T-helper 2 cell (primary cell): ENCODE data around the gene FLII.
"Not testable (repeated sequence)": the region's sequence is repeated elsewhere in the genome, so short reads cannot be mapped to it uniquely, and the experiment has no call there.

Experiments
- DNase-seq, 5 experiments: peaks; one replicate each; pipeline versions ENCODE4 v3.0.0 to v3.0.0-alpha.2; 2012 to 2022
- total RNA-seq, 2 donors: gene quantifications; one replicate each; lab custom pipeline; 2026; lab: John Stamatoyannopoulos, UW

FLII gene
- total RNA-seq = 163 to 204 reads per million in 2 donors

GRCh38 chr17:18258356-18259038 lies at the start of gene FLII:
TSS of gene FLII (minus strand) at chr17:18258738. CDS start at chr17:18258690, 48 bp downstream.
- DNase-seq = peak in 4 of 5 experiments; percentile 37 to 65 (median 46)

GRCh38 chr17:18303206-18303605 lies 44.7 kb upstream of the FLII start:
- not testable (repeated sequence) for DNase-seq

- DNase-seq = no peak
Observed at GRCh38 chr17:18300725-18301480, 42.4 kb upstream of the FLII start.

- DNase-seq = not testable (repeated sequence)
Observed at GRCh38 chr17:18298061-18298460, 39.5 kb upstream of the FLII start.

GRCh38 chr17:18291718-18292540 lies 33.4 kb upstream of the FLII start:
- DNase-seq = no peak

- no peak for DNase-seq
Observed at GRCh38 chr17:18285296-18285695, 26.8 kb upstream of the FLII start.

- no peak for DNase-seq
Observed at GRCh38 chr17:18281788-18282187, 23.2 kb upstream of the FLII start.

- no peak for DNase-seq
Observed at GRCh38 chr17:18280766-18281371, 22.3 kb upstream of the FLII start.

GRCh38 chr17:18280249-18280648 lies 21.7 kb upstream of the FLII start:
- DNase-seq = no peak

- no peak for DNase-seq
Observed at GRCh38 chr17:18278867-18279266, 20.3 kb upstream of the FLII start.

- no peak for DNase-seq
Observed at GRCh38 chr17:18277076-18277475, 18.5 kb upstream of the FLII start.

GRCh38 chr17:18270046-18270931 lies 11.8 kb upstream of the FLII start:
- no peak for DNase-seq

- no peak for DNase-seq
Observed at GRCh38 chr17:18267927-18268711, 9.6 kb upstream of the FLII start.

- no peak for DNase-seq
Observed at GRCh38 chr17:18267366-18267765, 8.8 kb upstream of the FLII start.

GRCh38 chr17:18263885-18264682 lies 5.5 kb upstream of the FLII start:
- DNase-seq = no peak

- no peak for DNase-seq
Observed at GRCh38 chr17:18262641-18263040, 4.1 kb upstream of the FLII start.

- no peak for DNase-seq
Observed at GRCh38 chr17:18262111-18262510, 3.6 kb upstream of the FLII start.

GRCh38 chr17:18261659-18262058 lies 3.1 kb upstream of the FLII start:
- DNase-seq = no peak

- DNase-seq = peak in 1 of 5 experiments; percentile 27
Observed at GRCh38 chr17:18261146-18261515, 2.6 kb upstream of the FLII start.
